ENCODE data around the gene SMIM13.
"Not testable (repeated sequence)": the region's sequence is repeated elsewhere in the genome, so short reads cannot be mapped to it uniquely, and the experiment has no call there.

The SMIM13 gene

GRCh38 chr6:11085758-11086435 lies 7.7 kb upstream of the SMIM13 start:
- peak; percentile 78 for DNase-seq

GRCh38 chr6:11087141-11087812 lies 6.4 kb upstream of the SMIM13 start:
- DNase-seq = not testable (repeated sequence)

GRCh38 chr6:11089695-11090094 lies 3.9 kb upstream of the SMIM13 start:
- DNase-seq = no peak

- not testable (repeated sequence) for DNase-seq
Observed at GRCh38 chr6:11091141-11091540, 2.5 kb upstream of the SMIM13 start.

GRCh38 chr6:11092668-11093375 lies 812 bp upstream of the SMIM13 start:
- no peak for DNase-seq

- no peak for DNase-seq
Observed at GRCh38 chr6:11093376-11093625, 333 bp upstream of the SMIM13 start.

GRCh38 chr6:11094411-11094851 lies 797 bp downstream of the SMIM13 start:
- DNase-seq = peak; percentile 41

GRCh38 chr6:11094941-11095340 lies 1.3 kb downstream of the SMIM13 start:
- DNase-seq = no peak

- DNase-seq = peak; percentile 61
Observed at GRCh38 chr6:11096109-11096508, 2.5 kb downstream of the SMIM13 start.

GRCh38 chr6:11097476-11097875 lies 3.8 kb downstream of the SMIM13 start:
- DNase-seq = no peak

- no peak for DNase-seq
Observed at GRCh38 chr6:11098004-11098403, 4.4 kb downstream of the SMIM13 start.

- no peak for DNase-seq
Observed at GRCh38 chr6:11101417-11101816, 7.8 kb downstream of the SMIM13 start.

GRCh38 chr6:11103065-11103464 lies 9.4 kb downstream of the SMIM13 start:
- DNase-seq = no peak

- no peak for DNase-seq
Observed at GRCh38 chr6:11108726-11109125, 15.1 kb downstream of the SMIM13 start.

- DNase-seq = peak; percentile 29
Observed at GRCh38 chr6:11110921-11111768, 17.5 kb downstream of the SMIM13 start, which contains the start of gene ERVFRD-1. Gene ERVFRD-1 (minus strand): TSS chr6:11111725. CDS start chr6:11105310, 6,415 bp downstream.

GRCh38 chr6:11111769-11112437 lies 18.3 kb downstream of the SMIM13 start:
- DNase-seq = no peak

- peak; percentile 82 for DNase-seq
Observed at GRCh38 chr6:11113038-11113437, 19.4 kb downstream of the SMIM13 start.

- peak; percentile 22 for DNase-seq
Observed at GRCh38 chr6:11115808-11116536, 22.3 kb downstream of the SMIM13 start.

GRCh38 chr6:11120271-11121005 lies 26.8 kb downstream of the SMIM13 start:
- DNase-seq = peak; percentile 51

GRCh38 chr6:11121851-11122250 lies 28.2 kb downstream of the SMIM13 start:
- DNase-seq = peak; percentile 45

- DNase-seq = no peak
Observed at GRCh38 chr6:11122380-11122779, 28.7 kb downstream of the SMIM13 start.

Measured in fibroblast of skin of scalp (primary cell).